GM23248 (cell line): ENCODE measurements around the gene NAALADL1. TPM values are rescaled to one million over a fixed set of nuclear protein-coding genes. Genes with fewer than 3 reads are reported as not detected.
A peak's percentile ranks its signal among the peaks of the same experiment; 100 is the strongest.

ENCODE experiments used
- DNase-seq: peaks from one replicate; pipeline ENCODE4 v3.0.0-alpha.2; 2015
- H2AFZ ChIP-seq: fragments of 200-600 bp; sonication (generic); 2 replicates; pipeline ENCODE4 v1.6.1; 2016; ENCODE audit warnings: antibody characterized with exemption
- H3F3A ChIP-seq: fragments of 200-600 bp; sonication (generic); 2 replicates; pipeline ENCODE4 v1.6.1; 2016; ENCODE audit warnings: mild to moderate bottlenecking, antibody characterized with exemption, mixed run types; ENCODE audit not compliant: insufficient read depth
- H3K27ac ChIP-seq: fragments of 200-600 bp; sonication (generic); 2 replicates; pipeline ENCODE4 v1.5.1; 2016; ENCODE audit warnings: mild to moderate bottlenecking
- H3K27me3 ChIP-seq: fragments of 200-600 bp; sonication (generic); replicated peaks from 2 replicates; pipeline ENCODE4 v1.6.1; 2016; ENCODE audit warnings: mild to moderate bottlenecking; ENCODE audit not compliant: insufficient read depth
- H3K36me3 ChIP-seq: fragments of 200-600 bp; sonication (generic); 2 replicates; pipeline ENCODE4 v1.6.1; 2016; ENCODE audit warnings: low read depth, mild to moderate bottlenecking
- H3K4me1 ChIP-seq: fragments of 200-600 bp; sonication (generic); 2 replicates; pipeline ENCODE4 v1.6.1; 2016; ENCODE audit warnings: mild to moderate bottlenecking; ENCODE audit not compliant: insufficient read depth
- H3K4me2 ChIP-seq: fragments of 200-600 bp; sonication (generic); one replicate; pipeline ENCODE4 v1.6.1; 2016; ENCODE audit warnings: mild to moderate bottlenecking; ENCODE audit not compliant: unreplicated experiment
- H3K4me3 ChIP-seq: fragments of 200-600 bp; sonication (generic); 2 replicates; pipeline ENCODE4 v1.5.1; 2016; ENCODE audit warnings: mild to moderate bottlenecking
- H3K79me2 ChIP-seq: fragments of 200-600 bp; sonication (generic); 2 replicates; pipeline ENCODE4 v1.6.1; 2016; ENCODE audit warnings: mild to moderate bottlenecking; ENCODE audit not compliant: insufficient read depth
- H3K9ac ChIP-seq: fragments of 200-600 bp; sonication (generic); 2 replicates; pipeline ENCODE4 v1.6.1; 2016; ENCODE audit warnings: mild to moderate bottlenecking
- H3K9me2 ChIP-seq: fragments of 200-600 bp; sonication (generic); 2 replicates; pipeline ENCODE4 v1.6.1; 2016; ENCODE audit warnings: mixed run types, mild to moderate bottlenecking, moderate library complexity; ENCODE audit not compliant: insufficient read depth
- H3K9me3 ChIP-seq: fragments of 200-600 bp; sonication (generic); one replicate; pipeline ENCODE4 v1.6.1; 2017; ENCODE audit warnings: low read depth
- H4K20me1 ChIP-seq: fragments of 200-600 bp; sonication (generic); 2 replicates; pipeline ENCODE4 v1.6.0; 2016; ENCODE audit not compliant: insufficient read depth
- EZH2 ChIP-seq: fragments of 200-600 bp; sonication (generic); IDR thresholded peaks from 2 replicates; pipeline ENCODE4 v1.6.1; 2018; ENCODE audit warnings: antibody characterized with exemption, mild to moderate bottlenecking; ENCODE audit not compliant: insufficient read depth, poor library complexity, severe bottlenecking
- EZH2phosphoT487 ChIP-seq: fragments of 200-600 bp; sonication (generic); IDR thresholded peaks from 2 replicates; pipeline ENCODE4 v1.6.1; 2018; ENCODE audit warnings: antibody characterized with exemption, moderate library complexity, mild to moderate bottlenecking, low read depth; ENCODE audit not compliant: insufficient read depth
- WGBS, 2 experiments: methylation state at CpG; one replicate each; pipeline ENCODE4 v1.1.6; 2015 to 2017; ENCODE audit warnings: low lambda C conversion rate in 2 of 2, low coverage in 1 of 2; ENCODE audit errors: missing lambda C conversion rate in 2 of 2; 5-methylcytosine and 5-hydroxymethylcytosine counted together
- in situ Hi-C: fragments of 300-500 bp; cut with MboI; formaldehyde crosslinking; loops from 2 replicates; pipeline ENCODE4 v1.15.0; 2020
- polyA plus RNA-seq: library from polyadenylated mRNA; unstranded; fragments of >200 nt; fragmentation: Nextera tagmentation; extraction: Ambion mirVana; gene quantifications from 2 replicates; pipeline ENCODE4 v1.2.1, GENCODE V29; 2016
- total RNA-seq: library from RNA; depleted of rRNA; stranded (reverse); fragments of >200 nt; shearing (Covaris generic); gene quantifications from 2 replicates; pipeline ENCODE4 v1.2.3, GENCODE V29; 2014

The NAALADL1 gene
- total and polyA plus RNA-seq, 2 experiments from 2014 or later: 26.6 to 40.7 TPM

DNA sequence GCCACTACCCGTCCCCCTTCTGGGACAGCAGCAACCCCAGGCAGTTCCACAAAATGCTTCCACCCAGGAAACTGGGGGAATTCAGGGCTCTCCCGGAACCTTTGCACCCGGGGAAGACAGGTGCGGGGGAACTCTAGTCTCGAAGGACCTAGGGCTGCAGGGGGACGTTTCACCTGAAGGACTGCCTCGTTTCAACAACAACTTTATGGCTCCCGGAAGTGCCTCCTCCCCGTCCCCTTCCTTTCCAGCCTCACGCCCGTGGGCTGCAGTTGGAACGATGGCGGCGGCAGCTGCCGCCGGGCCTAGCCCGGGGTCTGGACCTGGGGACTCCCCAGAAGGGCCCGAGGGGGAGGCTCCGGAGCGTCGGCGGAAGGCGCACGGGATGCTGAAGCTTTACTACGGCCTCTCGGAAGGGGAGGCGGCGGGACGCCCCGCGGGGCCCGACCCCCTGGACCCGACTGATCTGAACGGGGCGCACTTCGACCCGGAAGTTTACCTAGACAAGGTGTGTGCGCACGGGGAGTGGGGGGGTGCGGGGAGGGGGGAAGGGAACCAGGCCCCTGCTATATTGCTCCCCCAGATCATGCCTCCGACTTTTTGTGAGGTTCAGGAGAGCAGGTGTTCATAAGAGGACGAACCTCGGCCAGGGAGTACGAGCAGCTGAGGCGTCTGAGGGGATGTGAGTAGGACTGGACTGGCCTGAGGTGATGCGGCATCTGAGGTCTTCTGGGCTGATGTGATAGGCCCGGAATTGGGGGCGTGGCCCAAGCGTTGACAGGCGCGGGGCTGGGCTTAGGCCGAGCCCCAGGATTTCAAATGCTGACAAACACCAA lies 37.8 kb upstream of the NAALADL1 start, which contains the start of gene VPS51:
VPS51 (plus strand) TSS at position 241 of the 833 bp plus-strand sequence; CDS start at position 278, 37 bp downstream.
- WGBS, 2 experiments: 1 to 6% methylated on average over 35 to 44 of the region's 52 CpGs
- in situ Hi-C loops: no loop called here
- Histone ChIP-seq H3K36me3 (0 out of 2 replicates have a peak, but pooled peaks cover 4% of the 10 kb centered on the region), H3K9me3 (no peaks in the 10 kb centered on the region), H3K4me3 (peak within 1 kb of the TSS; percentile 93), H3K27me3 (no peaks in the 10 kb centered on the region), H3K9ac (peak within 1 kb of the TSS; percentile 97), H3K4me1 (peaks cover 7% of the 10 kb centered on the region; the same call in 1 of the 2 replicates), H3F3A (peaks cover 11% of the 10 kb centered on the region; the same call in 1 of the 2 replicates), H2AFZ (peak within 1 kb of the TSS; percentile 98), H3K4me2 (peak within 1 kb of the TSS; percentile 75), H3K27ac (peak within 1 kb of the TSS; percentile 80), H3K9me2 (no peaks in the 10 kb centered on the region), H4K20me1 (no peaks in the 10 kb centered on the region), H3K79me2 (peaks cover 47% of the 10 kb centered on the region)
- TF ChIP-seq EZH2phosphoT487 (no peak), EZH2 (no peak)
- DNase-seq: peak; percentile 96

DNA sequence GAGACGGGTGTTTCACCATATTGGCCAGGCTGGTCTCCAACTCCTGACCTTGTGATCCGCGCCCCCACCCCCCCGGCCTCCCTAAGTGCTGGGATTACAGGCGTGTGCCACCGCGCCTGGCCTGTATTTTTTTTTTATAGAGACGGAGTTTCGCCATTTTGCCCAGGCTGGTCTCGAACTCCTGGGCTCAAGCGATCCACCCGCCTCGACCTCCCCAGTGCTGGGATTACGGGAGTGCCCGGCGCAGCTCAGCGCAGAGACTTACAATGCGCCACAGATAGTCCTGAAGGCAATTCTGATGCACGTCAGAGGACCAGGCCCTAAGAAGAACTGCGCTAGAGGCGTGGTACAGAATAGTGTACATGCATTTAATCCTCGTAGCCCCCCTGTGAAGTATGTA lies 37.1 kb upstream of the NAALADL1 start:
- in situ Hi-C loops: no loop called here
- TF ChIP-seq EZH2phosphoT487: no peak
- no peak for TF ChIP-seq EZH2
- H3K79me2 ChIP-seq: peaks cover 40% of the 10 kb centered on the region
- H3K27ac ChIP-seq: no peak overlapping the region
- H3K36me3 ChIP-seq: 0 out of 2 replicates have a peak, but pooled peaks cover 4% of the 10 kb centered on the region
- H3K4me3 ChIP-seq: peak overlapping the region; percentile 93
- H3K9ac ChIP-seq: peak overlapping the region; percentile 97
- H4K20me1 ChIP-seq: no peaks in the 10 kb centered on the region
- no peaks in the 10 kb centered on the region for H3K9me2 ChIP-seq
- WGBS, 2 experiments: 81 to 83% methylated on average over 14 to 22 of the region's 22 CpGs
- H3K4me1 ChIP-seq: peaks cover 7% of the 10 kb centered on the region; the same call in 1 of the 2 replicates
- peak overlapping the region; percentile 98 for H2AFZ ChIP-seq
- H3K9me3 ChIP-seq: no peaks in the 10 kb centered on the region
- no peak for DNase-seq
- H3K4me2 ChIP-seq: peak overlapping the region; percentile 75
- no peaks in the 10 kb centered on the region for H3K27me3 ChIP-seq
- peaks cover 11% of the 10 kb centered on the region; the same call in 1 of the 2 replicates for H3F3A ChIP-seq

DNA sequence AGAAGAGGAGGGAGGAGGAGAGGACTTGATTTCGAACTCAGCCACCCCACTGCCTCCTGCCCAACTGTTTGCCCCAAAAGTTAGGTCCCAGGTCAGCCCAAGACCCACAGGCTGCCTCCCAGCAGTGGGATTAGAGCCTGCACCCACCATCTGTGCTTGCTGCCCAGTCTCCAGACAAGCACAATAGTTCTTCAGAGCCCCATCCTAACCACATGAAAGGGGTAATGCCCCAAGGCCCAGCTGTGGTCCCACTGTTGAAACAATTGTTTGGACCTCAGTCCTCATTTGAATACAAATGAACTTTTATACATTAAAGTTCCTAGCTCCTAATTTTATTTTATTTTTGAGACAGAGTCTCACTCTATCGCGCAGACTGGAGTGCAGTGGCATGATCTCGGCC lies 32.3 kb upstream of the NAALADL1 start:
- peaks cover 11% of the 10 kb centered on the region; the same call in 1 of the 2 replicates for H3F3A ChIP-seq
- H3K4me2 ChIP-seq: no peak overlapping the region
- no peak overlapping the region for H3K4me3 ChIP-seq
- H3K36me3 ChIP-seq: peaks cover 8% of the 10 kb centered on the region; the same call in 1 of the 2 replicates
- TF ChIP-seq EZH2phosphoT487 (no peak), EZH2 (no peak)
- no peak overlapping the region for H2AFZ ChIP-seq
- H3K9ac ChIP-seq: no peak overlapping the region
- no peak overlapping the region for H3K27ac ChIP-seq
- in situ Hi-C loops: no loop called here
- 95 to 96% methylated on average over 4 of the region's 4 CpGs for WGBS, 2 experiments
- H3K4me1 ChIP-seq: no peaks in the 10 kb centered on the region
- no peaks in the 10 kb centered on the region for H4K20me1 ChIP-seq
- peaks cover 3% of the 10 kb centered on the region for H3K79me2 ChIP-seq
- no peaks in the 10 kb centered on the region for H3K9me2 ChIP-seq
- H3K9me3 ChIP-seq: no peaks in the 10 kb centered on the region
- no peak for DNase-seq
- H3K27me3 ChIP-seq: no peaks in the 10 kb centered on the region

DNA sequence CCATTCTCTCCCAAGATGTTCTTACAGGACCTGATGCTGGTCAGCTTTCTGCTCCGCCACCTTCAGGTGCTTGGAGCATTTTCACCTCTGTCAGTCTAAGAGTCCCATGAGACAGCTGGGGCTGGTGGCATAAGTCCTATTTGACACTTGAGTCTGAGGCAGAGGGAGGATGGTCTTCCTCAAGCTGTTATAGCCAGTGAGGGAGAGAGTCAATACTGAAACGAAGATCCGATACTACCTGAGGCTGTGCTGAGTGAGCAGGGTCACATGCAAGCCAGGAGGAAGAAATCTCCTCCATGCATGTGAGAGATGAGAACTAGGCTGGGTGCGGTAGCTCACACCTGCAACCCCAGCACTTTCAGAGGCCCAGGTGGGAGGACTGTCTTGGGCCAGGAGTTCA lies 31.3 kb upstream of the NAALADL1 start:
- Histone ChIP-seq H3K9me3 (no peaks in the 10 kb centered on the region), H2AFZ (no peak overlapping the region), H3K4me1 (0 out of 2 replicates have a peak, but pooled peaks cover 5% of the 10 kb centered on the region), H3K4me3 (no peak overlapping the region), H3K9me2 (no peaks in the 10 kb centered on the region), H3K9ac (no peak overlapping the region), H3K27me3 (no peaks in the 10 kb centered on the region), H3K27ac (no peak overlapping the region), H3K79me2 (peaks cover 14% of the 10 kb centered on the region), H3K4me2 (no peak overlapping the region), H3F3A (peaks cover 5% of the 10 kb centered on the region; the same call in 1 of the 2 replicates), H3K36me3 (peaks cover 9% of the 10 kb centered on the region; the same call in 1 of the 2 replicates), H4K20me1 (no peaks in the 10 kb centered on the region)
- in situ Hi-C loops: no loop called here
- 96 to 98% methylated on average over 4 of the region's 4 CpGs for WGBS, 2 experiments
- no peak for DNase-seq
- TF ChIP-seq EZH2 (no peak), EZH2phosphoT487 (no peak)
